ENCODE measurements around the gene RBBP9.
A peak's percentile ranks its signal among the peaks of the same experiment; 100 is the strongest.
"Not testable (repeated sequence)": the region's sequence is repeated elsewhere in the genome, so short reads cannot be mapped to it uniquely, and the experiment has no call there.

The RBBP9 gene

GRCh38 chr20:18507218-18508191, 10.5 kb upstream of the RBBP9 start, which contains the start of gene SEC23B:
Gene SEC23B, plus strand, starts transcription at chr20:18507940. Its CDS starts 2,896 bp downstream, at chr20:18510836.
- peak; percentile 93 for DNase-seq (ENCODE audit: low read depth)
- H3K4me3 ChIP-seq (ENCODE audit: low read depth, low read length), result peak within 1 kb of the TSS; percentile 85

GRCh38 chr20:18506744-18507143, 9.7 kb upstream of the RBBP9 start:
- no peak for DNase-seq (ENCODE audit: low read depth)
- H3K4me3 ChIP-seq (ENCODE audit: low read depth, low read length), result peak overlapping the region; percentile 85

DNA sequence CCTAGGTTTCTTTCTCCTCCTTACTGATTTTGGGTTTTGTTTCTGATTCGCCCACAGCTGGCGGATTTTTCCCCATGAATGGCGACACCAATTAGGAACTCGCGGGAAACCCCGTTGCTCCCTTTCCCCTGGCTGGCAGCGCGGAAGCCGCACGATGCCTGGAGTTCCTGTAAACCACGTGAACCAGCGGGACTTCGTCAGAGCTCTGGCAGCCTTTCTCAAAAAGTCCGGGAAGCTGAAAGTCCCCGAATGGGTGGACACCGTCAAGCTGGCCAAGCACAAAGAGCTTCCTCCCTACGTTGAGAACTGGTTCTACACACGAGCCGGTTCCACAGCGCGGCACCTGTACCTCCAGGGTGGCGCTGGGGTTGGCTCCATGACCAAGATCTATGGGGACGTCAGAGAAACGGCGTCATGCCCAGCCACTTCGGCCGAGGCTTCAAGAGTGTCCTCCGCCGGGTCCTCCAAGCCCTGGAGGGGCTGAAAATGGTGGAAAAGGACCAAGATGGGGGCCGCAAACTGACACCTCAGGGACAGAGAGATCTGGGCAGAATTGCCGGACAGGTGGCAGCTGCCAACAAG, 7.5 kb upstream of the RBBP9 start:
- H3K4me3 ChIP-seq (ENCODE audit: low read depth, low read length), result no peak overlapping the region
- DNase-seq (ENCODE audit: low read depth), result no peak

- H3K4me3 ChIP-seq (ENCODE audit: low read depth, low read length); DNase-seq (ENCODE audit: low read depth): not testable (repeated sequence)
These were observed 4.6 kb upstream of the RBBP9 start for GRCh38 chr20:18501672-18502071.

- no peak overlapping the region for H3K4me3 ChIP-seq (ENCODE audit: low read depth, low read length)
- no peak for DNase-seq (ENCODE audit: low read depth)
These were observed 578 bp upstream of the RBBP9 start for GRCh38 chr20:18497603-18498002.

DNA sequence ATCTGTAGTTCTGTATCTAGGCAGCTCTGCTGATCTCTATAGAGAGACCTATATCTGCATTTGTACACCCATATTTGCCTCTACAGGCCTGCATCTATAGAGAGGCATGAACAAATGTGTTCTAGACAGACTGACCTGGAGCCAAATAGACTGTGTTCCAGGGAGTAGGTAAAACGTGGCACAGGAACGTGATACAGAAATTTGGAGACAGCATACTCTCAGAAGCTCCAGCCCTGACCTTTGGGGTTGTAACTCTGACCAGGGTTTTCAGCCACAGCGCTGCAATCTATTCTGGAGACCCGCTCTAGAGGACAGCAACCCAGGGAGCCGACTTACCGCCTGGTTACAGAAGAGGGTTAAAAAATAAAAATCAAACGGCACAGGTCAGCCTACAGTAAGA, 983 bp downstream of the RBBP9 start:
- no peak for DNase-seq (ENCODE audit: low read depth)
- H3K4me3 ChIP-seq (ENCODE audit: low read depth, low read length), result peak overlapping the region; percentile 89

GRCh38 chr20:18488301-18488700, 8.7 kb downstream of the RBBP9 start:
- no peak for DNase-seq (ENCODE audit: low read depth)
- no peak overlapping the region for H3K4me3 ChIP-seq (ENCODE audit: low read depth, low read length)

DNA sequence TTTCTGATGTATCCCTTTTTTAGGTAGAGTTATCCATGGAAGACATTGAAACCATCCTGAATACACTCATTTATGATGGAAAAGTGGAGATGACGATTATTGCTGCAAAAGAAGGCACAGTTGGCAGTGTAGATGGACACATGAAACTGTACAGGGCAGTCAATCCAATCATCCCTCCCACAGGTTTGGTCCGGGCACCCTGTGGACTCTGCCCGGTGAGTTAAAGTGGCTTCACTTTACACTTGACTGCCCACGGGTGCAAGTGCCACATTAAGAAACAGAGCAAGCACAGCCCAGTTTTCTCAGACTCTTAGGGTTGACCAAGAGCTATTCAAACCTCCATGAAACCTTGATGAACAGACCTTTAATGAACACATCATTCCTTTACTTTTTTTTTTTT, 15.4 kb downstream of the RBBP9 start:
- no peak overlapping the region for H3K4me3 ChIP-seq (ENCODE audit: low read depth, low read length)
- no peak for DNase-seq (ENCODE audit: low read depth)

GRCh38 chr20:18477821-18478220, 19.2 kb downstream of the RBBP9 start:
- no peak for DNase-seq (ENCODE audit: low read depth)
- H3K4me3 ChIP-seq (ENCODE audit: low read depth, low read length), result no peak overlapping the region

DNA sequence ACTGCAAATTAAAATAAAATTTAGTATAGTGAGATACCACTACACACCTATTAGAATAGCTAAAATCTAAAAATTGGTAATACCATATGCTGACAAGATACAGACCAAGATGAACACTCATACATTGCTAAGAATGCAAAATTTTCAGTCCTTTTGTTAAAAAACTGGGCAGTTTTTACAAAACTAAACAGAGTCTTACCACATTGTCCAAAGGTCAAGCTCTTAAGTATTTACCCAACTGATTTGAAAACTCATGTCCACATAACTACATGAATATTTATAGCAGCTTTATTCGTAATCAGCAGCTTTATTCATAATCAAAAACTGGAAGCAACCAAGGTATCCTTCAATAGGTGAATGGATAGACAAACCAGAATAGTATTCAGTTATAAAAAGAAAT, 19.8 kb downstream of the RBBP9 start:
- H3K4me3 ChIP-seq (ENCODE audit: low read depth, low read length), result no peak overlapping the region
- no peak for DNase-seq (ENCODE audit: low read depth)

GRCh38 chr20:18466894-18467730, 29.9 kb downstream of the RBBP9 start, which contains the start of the genes DZANK1 and POLR3F:
Gene DZANK1, minus strand, starts transcription at chr20:18467030. Its CDS starts 1,672 bp downstream, at chr20:18465358.
Gene POLR3F, plus strand, starts transcription at chr20:18467390. Its CDS starts 117 bp downstream, at chr20:18467507.
- peak within 1 kb of the TSS; percentile 90 for H3K4me3 ChIP-seq (ENCODE audit: low read depth, low read length)
- peak; percentile 83 for DNase-seq (ENCODE audit: low read depth)

GRCh38 chr20:18466574-18466893, 30.5 kb downstream of the RBBP9 start:
- DNase-seq (ENCODE audit: low read depth), result no peak
- H3K4me3 ChIP-seq (ENCODE audit: low read depth, low read length), result peak overlapping the region; percentile 90

- no peak overlapping the region for H3K4me3 ChIP-seq (ENCODE audit: low read depth, low read length)
- DNase-seq (ENCODE audit: low read depth), result no peak
These were observed 31.4 kb downstream of the RBBP9 start for GRCh38 chr20:18465536-18466200.

DNA sequence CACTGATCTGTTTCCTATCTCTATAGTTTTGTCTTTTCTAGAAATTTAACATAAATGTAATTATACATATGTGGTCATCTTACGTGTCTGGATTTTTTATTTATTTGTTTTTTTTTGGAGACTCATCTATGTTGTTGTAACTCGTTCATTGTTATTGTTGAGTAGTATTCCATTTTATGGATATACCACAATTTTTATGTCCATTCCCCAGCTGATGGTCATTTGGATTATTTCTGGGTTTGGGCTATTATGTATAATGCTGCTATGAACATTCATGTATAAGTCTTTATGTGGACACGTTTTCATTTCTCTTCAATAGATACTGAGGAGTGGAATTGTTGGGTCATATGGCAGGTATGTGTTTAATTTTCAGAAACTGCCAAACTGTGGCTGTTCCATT, 40.4 kb downstream of the RBBP9 start:
- H3K4me3 ChIP-seq (ENCODE audit: low read depth, low read length), result no peak overlapping the region
- DNase-seq (ENCODE audit: low read depth), result no peak

DNA sequence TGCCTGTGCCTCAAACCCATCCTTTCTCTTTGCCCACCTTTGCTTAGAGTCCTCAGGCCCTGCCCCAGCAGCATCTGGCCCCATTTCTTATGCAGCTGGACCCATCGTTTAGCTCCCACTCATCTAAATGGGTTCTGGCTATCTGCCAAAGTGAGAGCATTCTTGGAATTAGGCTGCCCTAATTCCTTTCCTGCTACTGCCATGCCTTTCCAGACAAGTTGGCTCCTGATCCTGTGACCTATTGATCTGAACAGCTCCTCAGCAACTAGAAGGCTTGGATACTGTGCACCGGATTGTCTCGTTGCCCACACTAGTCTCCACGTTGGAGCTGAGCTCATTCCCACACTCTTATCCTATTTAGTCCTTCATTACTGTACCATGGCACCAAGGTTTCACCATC, 53.1 kb downstream of the RBBP9 start:
- H3K4me3 ChIP-seq (ENCODE audit: low read depth, low read length), result no peak overlapping the region
- peak; percentile 6 for DNase-seq (ENCODE audit: low read depth)

GRCh38 chr20:18440403-18440802, 56.6 kb downstream of the RBBP9 start:
- no peak for DNase-seq (ENCODE audit: low read depth)
- H3K4me3 ChIP-seq (ENCODE audit: low read depth, low read length), result no peak overlapping the region

GRCh38 chr20:18436847-18437246, 60.2 kb downstream of the RBBP9 start:
- no peak for DNase-seq (ENCODE audit: low read depth)
- H3K4me3 ChIP-seq (ENCODE audit: low read depth, low read length), result no peak overlapping the region

Data from skeletal muscle cell (primary cell).